ENCODE results near the gene NUDT12. TPM values are rescaled to one million over a fixed set of nuclear protein-coding genes. Genes with fewer than 3 reads are reported as not detected.

Gene NUDT12
- total and polyA plus RNA-seq, 2 of the 13 experiments (the other 11 are each of a cell fraction or from before 2014, with no cell fraction given), result 2.3 to 5.4 TPM

- POLR2A ChIA-PET, result no interaction called here
- H2AFZ ChIP-seq (ENCODE audit: low read length), result no peak overlapping the region
Measured at GRCh38 chr5:103510851-103511553, 51.6 kb downstream of the NUDT12 start.

More at GRCh38 chr5:103510851-103511553, 51.6 kb downstream of the NUDT12 start:
- no peaks in the 10 kb centered on the region for H4K20me1 ChIP-seq (ENCODE audit: insufficient read depth, low read length)
- no peak for TF ChIP-seq SOX6 (IDR thresholded peaks at IDR 0.05)
- TF ChIP-seq SOX6 (CRISPR knock-in tag; IDR thresholded peaks at IDR 0.05), result peak; percentile 65
- 0 out of 2 replicates have a peak, but pooled peaks have one; percentile 7 for TF ChIP-seq FOXA3 (CRISPR knock-in tag; IDR thresholded peaks at IDR 0.05)
- TF ChIP-seq ZFP41 (CRISPR knock-in tag; IDR thresholded peaks at IDR 0.05; ENCODE audit: borderline replicate concordance), result no peak
- TF ChIP-seq ZNF576 (CRISPR knock-in tag; IDR thresholded peaks at IDR 0.05), result no peak
- TF ChIP-seq ZNF687 (CRISPR knock-in tag; IDR thresholded peaks at IDR 0.05), result no peak
- peak; percentile 91 for TF ChIP-seq SOX5 (CRISPR knock-in tag; IDR thresholded peaks at IDR 0.05; ENCODE audit: borderline replicate concordance)
- TF ChIP-seq JARID2 (CRISPR knock-in tag; IDR thresholded peaks at IDR 0.05; ENCODE audit: insufficient replicate concordance), result no peak
- TF ChIP-seq SOX13 (IDR thresholded peaks at IDR 0.05), result peak; percentile 76
- peak in 1 of 2 experiments; percentile 96; a peak in 2 of 4 replicates for TF ChIP-seq SOX13 (CRISPR knock-in tag; conservative IDR thresholded peaks at IDR 0.05 in 1 of 2, IDR thresholded peaks at IDR 0.05 in 1 of 2)
- no peak for TF ChIP-seq PPARG (CRISPR knock-in tag; conservative IDR thresholded peaks at IDR 0.05)
- no peak for TF ChIP-seq ZNF317 (CRISPR knock-in tag; IDR thresholded peaks at IDR 0.05)
- no peak for TF ChIP-seq FOSL2 (CRISPR knock-in tag; IDR thresholded peaks at IDR 0.05)
- intact Hi-C loops (cut with micrococcal nuclease; ENCODE audit: unreplicated experiment) (no loop called here), in situ Hi-C loops (cut with HindIII; ENCODE audit: extremely low pct_ligation_motif_present, low pct_unique_long_range_greater_than_20kb) (no loop called here)
- no peaks in the 10 kb centered on the region for H3K36me3 ChIP-seq (replicated peaks in 1 of 2; ENCODE audit: control insufficient read depth in 1 of 2, insufficient read depth in 2 of 2, low read length in 2 of 2)
- no TSS peak for BruUV-seq (replicated peaks)
- no peaks in the 10 kb centered on the region for H3K27me3 ChIP-seq (ENCODE audit: control insufficient read depth in 1 of 2, insufficient read depth in 2 of 2, low read length in 2 of 2)
- H3K9me3 ChIP-seq (ENCODE audit: low read length), result no peaks in the 10 kb centered on the region
- CTCF ChIA-PET (ENCODE audit: low intra/inter-chr PET ratio, low total read pairs), result no interaction called here
- DNase-seq (ENCODE audit: low spot score) (peak; percentile 60), FAIRE-seq (no peak), ATAC-seq (peak; percentile 65)
- no peak overlapping the region for H3K4me2 ChIP-seq (ENCODE audit: low read depth, low read length)
- H3K9ac ChIP-seq (ENCODE audit: insufficient read depth, low read depth, low read length), result no peak overlapping the region
- H3K27ac ChIP-seq (ENCODE audit: extremely low read length, insufficient read depth, low read length), result no peak overlapping the region
- peaks cover 9% of the 10 kb centered on the region for H3K4me1 ChIP-seq (ENCODE audit: insufficient read depth, low read length)
- WGBS (ENCODE audit: low lambda C conversion rate), result 0% methylated on average over 1 of the region's 1 CpG
- H3K79me2 ChIP-seq (ENCODE audit: insufficient read depth, low read length), result no peaks in the 10 kb centered on the region
- no peak overlapping the region for H3K4me3 ChIP-seq (replicated peaks in 1 of 3; ENCODE audit: insufficient read depth in 1 of 3, low read depth in 2 of 3, low read length in 3 of 3)
